Activated CD8-positive, alpha-beta memory T cell treated with anti-CD3 and anti-CD28 coated beads, Interleukin-2, amount 50 U/mL, for 4 hours (primary cell): ENCODE results near the gene C16orf95.
"Not testable (repeated sequence)": the region's sequence is repeated elsewhere in the genome, so short reads cannot be mapped to it uniquely, and the experiment has no call there.

Source experiments
- DNase-seq: peaks from one replicate; pipeline ENCODE4 v3.0.0-alpha.2; 2020

The C16orf95 gene

DNA sequence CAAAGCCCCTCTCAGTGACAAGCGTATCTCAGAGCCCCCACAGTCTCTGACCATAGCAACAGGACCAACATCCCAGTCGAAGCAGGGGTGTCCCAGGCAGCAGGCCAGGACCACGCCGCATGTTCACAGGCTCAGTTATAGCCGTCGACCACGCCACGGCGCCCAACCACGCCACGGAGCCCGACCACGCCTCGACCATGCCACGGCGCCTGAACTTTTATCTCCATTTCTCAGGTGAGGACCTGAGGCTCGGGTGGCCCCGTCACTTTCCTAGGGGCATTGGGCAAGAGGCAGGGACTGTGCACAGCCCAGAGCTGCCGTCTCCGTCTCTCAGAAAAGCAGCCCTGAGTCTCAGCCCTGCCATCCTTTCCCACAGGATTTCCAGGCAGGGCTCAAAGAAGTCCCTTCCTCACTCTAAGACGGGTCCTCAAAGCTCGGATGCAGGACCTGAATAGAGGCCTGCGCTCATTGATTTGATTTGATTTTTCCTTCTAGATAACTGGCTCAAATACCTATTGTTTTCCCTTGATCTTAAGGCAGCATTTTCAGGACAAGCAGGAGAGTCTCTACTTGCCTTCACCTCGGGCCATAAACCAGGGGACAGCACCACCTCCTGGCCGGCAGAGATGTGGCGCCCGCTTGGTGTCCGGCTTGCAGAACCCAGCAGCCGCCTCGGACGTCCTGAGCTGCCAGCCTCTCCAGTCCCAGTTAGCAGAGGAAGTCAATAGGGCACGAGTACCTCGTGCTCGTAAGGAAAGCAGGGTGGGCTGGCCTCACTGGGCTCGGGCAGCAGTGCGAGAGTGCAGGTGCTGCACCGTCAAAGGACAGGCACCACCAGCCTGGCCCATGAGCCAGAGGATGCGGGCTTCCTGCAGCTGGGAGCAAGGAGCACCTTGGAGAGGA, 38.8 kb downstream of the C16orf95 start:
- no peak for DNase-seq

DNA sequence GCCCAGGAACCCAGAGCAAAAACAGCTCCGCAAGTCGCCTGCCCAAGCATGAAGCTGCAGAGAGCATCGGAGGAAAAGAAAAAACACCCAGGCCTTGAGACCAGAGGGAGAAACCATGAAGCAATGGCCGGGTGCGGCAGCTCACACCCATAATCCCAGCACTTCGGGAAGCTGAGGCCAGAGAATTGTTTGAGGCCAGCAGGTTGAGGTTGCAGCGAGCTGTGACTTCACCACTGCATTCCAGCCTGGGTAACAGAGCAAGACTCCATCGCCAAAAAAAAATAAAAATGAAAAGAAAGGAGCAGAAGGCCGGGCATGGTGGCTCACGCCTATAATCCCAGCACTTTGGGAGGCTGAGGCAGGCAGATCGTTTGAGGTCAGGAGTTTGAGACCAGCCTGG, 40.3 kb downstream of the C16orf95 start:
- no peak for DNase-seq

DNA sequence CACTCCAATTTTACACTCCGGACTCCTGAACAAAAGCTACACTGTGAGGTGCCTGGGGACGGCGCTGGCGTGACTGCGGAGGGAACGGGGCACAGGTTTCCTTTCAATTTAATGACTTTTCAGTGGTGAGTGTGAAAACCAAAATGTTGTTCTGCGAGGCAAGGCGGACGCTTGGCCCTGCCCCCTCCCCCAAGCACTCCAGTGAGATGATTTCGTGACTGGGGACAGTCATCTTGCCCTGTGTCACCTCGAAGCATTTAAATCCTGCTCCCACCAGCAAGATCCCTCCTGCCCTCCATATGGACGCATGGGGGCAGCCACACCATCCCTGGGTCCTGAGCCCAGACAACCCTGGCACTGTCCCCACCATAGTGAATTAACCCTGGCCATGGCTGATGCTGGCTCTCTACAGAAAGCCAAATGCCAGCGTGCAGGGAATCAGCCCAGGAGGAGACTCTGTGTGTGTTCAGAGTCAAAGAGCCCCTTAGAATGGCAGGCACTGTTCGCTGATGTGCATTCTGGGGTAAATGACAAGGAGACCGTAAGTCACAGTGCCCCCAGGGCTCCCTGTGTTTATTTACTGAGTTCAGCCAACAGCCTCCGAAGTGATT, 41.0 kb downstream of the C16orf95 start:
- no peak for DNase-seq

DNA sequence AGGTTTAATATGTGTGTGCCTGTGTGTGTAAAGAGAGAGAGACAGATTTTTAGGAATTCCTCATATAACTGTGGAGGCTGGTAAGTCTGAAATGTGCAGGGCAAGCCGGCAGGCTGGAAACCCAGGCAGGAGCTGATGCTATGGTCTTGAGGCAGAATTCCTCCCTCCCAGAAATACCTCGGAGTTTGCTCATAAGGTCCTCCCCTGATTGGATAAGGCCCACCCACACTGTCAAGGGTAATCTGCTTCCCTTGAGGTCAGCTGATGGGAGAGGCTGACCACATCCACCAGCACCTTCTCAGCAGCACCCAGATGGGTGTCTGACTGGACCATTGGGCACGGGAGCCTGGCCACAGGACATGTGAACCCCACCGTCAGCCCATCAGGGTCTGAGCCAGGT, 42.4 kb downstream of the C16orf95 start:
- no peak for DNase-seq

DNA sequence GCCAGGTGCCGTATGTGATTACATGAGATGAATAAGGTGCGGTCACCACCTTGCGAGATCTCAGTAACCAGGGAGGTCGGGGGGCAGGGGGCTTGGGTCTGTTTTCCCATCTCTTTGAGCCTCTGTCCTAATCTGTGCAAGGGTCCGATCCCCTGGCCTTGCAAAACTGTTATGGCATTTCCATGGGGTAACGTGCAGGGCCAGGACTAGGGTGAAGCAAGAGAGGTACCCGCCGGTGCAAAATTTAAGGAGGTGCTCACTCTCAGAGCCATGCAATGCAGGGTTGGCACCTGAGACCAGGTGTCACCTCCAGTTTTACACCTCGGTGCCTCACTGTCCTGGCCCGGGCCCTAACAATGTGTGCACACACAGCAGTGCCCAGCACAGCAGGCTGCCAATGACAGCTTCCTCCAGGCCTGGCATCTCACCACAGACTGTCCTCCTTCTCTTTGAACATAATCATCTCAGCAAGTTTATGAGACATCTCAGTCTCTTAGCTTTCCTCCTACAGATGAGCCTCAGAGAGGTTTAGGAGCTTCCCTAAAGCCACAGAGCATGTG, 43.6 kb downstream of the C16orf95 start:
- no peak for DNase-seq

DNA sequence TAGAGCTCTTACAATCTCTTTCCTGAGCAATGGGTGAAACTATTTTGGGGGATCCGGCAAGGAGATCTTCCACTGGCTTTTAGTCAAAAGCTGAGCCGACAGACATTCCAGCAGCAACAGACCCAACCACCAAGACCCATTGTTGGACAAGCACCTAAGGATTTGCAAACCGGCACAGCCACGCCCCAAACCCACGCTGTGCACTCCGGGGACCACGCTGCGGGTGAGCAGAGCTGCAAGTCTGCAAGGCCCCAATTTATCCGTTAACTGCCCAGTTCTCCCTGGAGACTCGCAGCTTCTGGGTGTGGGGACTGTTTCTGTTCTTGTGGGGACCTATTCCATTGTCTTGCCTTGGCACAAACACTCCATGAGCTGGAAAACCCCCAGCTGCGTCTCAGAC, 45.9 kb downstream of the C16orf95 start:
- no peak for DNase-seq

DNA sequence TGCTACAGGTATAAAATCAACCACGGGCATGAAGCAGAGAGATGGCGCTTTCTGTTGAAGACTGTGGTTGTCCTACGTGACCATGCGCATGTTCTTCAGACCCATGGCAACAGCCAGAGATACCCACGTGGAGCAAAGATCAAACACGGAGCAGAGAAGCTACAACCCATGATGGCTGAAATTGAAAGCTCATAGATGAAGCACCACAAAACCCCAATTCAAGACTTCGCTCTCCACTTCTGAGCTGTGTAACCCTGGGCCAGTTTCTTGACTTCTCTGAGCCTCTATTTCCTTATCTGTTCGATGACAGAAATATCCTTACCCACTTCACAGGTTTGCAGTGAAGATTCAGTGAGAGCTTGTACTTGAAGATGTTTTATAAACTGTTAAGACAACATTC, 49.6 kb downstream of the C16orf95 start:
- no peak for DNase-seq

DNA sequence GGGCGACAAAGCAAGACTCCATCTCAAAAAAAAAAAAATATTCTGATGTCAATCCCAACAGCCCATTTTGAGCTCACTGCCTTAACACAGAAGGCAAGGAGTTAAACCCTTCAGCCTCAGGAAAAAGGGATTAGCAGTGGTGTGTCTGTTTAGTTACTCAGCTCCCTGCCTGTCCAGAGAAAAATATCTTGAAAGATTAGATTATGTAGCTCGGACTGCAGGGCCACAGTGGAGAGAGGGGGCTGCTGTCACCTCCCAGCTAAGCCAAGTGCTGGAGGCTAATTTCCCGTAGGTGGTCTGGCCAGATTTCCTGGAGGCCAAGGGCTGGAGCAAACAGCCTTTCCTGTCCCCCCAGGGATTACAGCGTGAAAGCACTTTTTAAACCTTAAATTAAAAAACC, 50.3 kb downstream of the C16orf95 start:
- no peak for DNase-seq

DNA sequence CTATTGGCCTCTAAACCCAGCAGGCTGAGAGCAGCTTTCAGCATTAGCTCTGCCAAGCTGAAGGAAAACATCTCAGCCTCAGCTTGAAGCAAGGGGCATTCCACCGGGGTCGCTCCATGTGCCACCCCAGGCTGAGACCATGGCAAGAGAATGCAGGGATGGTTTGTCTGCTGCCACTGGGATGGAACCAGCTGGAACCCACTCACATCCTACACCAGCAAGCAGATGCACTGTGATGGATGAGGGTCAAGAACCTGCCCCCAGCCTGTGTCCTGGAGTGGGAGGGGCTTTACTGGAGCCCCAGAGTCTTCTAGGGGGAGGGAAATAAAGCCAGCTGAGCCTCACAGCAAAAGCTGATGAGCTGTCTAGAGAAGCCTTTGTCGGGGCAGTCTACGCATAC, 51.9 kb downstream of the C16orf95 start:
- no peak for DNase-seq

DNA sequence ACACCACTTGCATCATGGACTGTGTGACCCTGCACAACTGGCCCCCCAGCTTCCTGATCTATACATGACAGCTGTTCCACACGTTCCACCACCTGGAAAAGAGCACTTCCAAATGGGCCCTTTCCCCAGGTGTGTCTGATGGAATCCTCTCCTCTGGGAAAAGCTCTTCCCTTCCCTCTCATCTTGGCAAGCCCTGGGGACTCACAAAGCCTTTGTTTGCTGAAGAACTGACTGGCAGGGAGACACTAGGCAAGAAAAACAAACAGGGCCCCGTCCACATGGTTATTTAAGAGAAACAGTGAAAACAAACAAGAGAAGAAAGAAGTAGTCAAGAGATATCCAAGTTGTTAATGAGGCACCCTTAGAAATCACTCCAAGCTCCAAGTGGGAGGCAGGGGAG, 52.6 kb downstream of the C16orf95 start:
- DNase-seq, result no peak

DNA sequence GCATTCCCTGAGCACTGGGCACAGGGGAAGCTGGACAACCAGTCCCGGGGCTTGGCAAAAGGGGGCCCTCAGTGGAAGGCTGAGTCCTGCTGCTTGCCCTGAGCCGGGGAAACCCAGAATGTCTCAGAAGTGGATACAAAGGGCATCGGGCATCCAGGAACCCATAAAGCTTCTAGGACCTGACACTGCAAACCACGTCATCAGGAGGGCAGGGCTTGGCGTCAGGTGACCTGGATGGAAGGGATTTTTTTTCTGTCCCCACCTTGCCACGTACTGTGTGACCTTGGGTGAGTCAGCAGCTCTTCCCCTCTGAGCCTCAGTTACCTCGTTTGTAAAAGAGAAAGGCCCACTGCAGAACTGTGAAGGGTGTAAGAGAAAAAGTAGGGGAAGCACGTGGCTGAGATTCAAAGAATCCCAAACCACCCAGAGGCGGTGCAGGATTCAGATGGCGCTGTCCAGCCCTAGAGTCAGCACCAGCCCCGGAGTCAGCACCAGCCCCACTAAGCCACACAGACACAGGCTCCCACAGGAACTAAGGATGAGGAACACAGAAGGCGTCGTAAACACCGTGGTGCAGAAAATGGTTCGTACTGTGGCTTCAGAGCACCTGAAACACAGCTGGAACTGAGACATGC, 53.7 kb downstream of the C16orf95 start:
- no peak for DNase-seq

DNA sequence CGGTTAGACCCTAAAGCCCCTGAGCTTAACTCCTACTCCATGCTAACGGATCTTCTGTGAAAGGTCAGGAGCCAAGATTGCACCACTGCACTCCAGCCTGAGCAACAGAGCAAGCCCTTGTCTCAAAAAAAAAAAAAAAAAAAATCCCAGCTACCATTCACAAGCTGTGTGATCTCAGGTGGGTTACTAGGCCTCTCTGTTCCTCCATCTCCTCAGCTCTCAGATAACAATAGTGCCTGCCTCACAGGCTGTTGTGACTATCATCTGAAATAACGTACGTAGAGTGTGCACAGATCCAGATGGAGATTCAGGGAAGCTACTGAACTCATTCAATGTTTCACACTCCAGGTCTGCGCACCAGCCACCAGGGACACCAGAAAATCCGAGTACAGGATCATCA, 57.8 kb downstream of the C16orf95 start:
- DNase-seq, result no peak

DNA sequence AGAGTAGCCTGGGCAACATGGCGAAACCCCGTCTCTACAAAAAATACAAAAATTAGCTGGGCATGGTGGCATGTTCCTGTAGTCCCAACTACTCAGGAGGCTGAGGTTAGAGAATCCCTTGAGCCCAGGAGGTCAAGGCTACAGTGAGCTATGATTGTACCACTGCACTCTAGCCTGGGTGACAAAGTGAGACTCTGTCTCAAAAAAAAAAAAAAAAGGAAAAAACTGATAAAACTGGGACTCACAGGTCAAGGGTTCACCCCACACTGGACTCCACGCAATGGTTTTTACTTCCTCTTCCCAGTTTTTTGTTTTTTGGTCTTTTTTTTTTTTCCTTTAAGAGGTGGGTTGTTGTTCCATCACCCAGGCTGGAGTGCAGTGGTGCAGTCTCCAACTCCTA, 58.5 kb downstream of the C16orf95 start:
- not testable (repeated sequence) for DNase-seq

DNA sequence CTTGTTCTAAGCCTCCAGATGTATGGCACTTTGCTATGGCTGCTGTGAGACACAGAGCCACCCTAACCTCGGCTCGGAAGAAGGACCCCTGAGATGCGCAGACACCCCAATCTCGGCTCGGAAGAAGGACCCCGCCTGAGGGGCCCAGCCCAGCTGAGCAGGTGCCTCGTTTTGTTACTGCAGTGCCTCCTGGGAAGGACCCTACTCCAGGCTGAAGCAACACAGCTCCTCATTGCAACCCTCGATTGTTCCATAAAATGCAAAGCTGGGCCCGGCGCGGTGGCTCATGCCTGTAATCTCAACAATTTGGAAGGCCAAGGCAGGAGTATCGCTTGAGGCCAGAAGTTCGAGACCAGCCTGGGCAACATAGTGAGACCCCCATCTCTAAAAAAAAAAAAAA, 61.3 kb downstream of the C16orf95 start:
- DNase-seq, result no peak

DNA sequence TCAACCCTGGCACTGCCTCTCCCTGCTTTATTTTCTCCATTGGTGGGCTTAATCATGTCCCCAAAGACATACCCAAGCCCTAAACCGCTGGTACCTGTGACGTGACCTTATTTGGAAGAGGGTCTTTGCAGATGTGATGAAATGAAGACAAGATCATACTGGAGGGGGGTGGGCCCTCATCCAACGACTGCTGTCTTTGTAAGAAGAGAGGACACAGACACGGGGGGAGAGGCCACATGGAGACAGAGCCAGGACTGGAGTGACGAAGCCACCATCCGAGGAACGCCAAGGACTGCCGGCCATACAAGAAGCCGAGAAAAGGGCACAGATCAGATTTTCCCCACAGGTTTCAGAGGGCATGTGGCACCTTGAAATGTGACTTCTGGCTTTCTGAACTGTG, 62.5 kb downstream of the C16orf95 start:
- DNase-seq, result no peak

DNA sequence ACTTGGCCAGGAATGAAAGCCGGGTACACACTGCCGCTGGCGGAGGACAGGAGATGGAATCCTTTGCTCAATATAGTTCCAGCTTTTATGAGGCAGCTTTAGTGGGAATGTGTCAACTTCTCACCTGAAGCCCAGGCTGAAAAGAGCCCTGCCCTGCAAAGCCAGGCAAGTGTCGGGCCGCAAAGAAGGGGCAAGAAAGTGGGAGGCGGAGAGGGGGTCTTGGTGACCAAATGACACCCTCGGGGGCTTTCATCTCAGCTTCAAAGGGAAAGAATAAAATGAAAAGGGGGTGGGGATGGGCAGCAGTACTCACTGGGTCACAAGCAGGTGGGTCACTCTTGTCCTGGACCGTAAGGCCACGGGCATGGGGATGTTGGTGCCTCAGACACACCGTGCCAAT, 62.9 kb downstream of the C16orf95 start:
- no peak for DNase-seq

DNA sequence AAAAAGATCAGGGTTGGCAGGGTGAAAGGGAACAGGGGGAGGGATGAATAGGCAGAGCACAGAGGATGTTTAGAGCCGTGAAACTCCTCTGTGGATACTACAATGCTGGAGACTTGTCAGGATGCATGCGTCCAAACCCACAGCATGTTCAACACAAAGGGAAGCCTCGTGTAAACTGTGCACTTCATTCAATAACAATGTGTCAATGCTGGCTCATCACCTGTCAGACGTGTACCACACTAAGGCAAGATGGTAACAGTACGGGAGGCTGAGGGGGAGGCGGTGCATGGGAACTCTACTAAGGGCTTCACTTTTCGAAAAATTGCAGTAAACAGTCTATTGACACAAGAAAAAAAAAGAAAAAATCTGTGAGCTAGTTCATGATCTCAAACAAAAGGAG, 63.7 kb downstream of the C16orf95 start:
- no peak for DNase-seq
